Liver (tissue), 3 donors: ENCODE measurements around the gene TMEM200B.

ENCODE experiments used
- CTCF ChIP-seq: fragments of 150-350 bp; IDR thresholded peaks from 2 replicates; pipeline ENCODE4 v1.5.1; 2017; ENCODE audit warnings: improper control_type of control experiment, low read depth, low read length; ENCODE audit not compliant: missing input control
- FOXA1 ChIP-seq: IDR thresholded peaks from 2 replicates; pipeline ENCODE4 v1.6.1; 2016; ENCODE audit warnings: antibody characterized with exemption
- GABPA ChIP-seq, 2 donors: IDR thresholded peaks in 1 of 2; conservative IDR thresholded peaks in 1 of 2; 2 replicates each; pipeline ENCODE4 v1.6.1; 2016; ENCODE audit warnings: antibody characterized with exemption in 2 of 2, mild to moderate bottlenecking in 1 of 2, moderate library complexity in 1 of 2
- RAD21 ChIP-seq, 2 donors: IDR thresholded peaks; 2 replicates each; pipeline ENCODE4 v1.6.1; 2016; ENCODE audit warnings: antibody characterized with exemption in 2 of 2, mild to moderate bottlenecking in 2 of 2
- SP1 ChIP-seq: IDR thresholded peaks from 2 replicates; pipeline ENCODE4 v1.6.1; 2018; ENCODE audit warnings: antibody characterized with exemption, mild to moderate bottlenecking
- TAF1 ChIP-seq: conservative IDR thresholded peaks from 2 replicates; pipeline ENCODE4 v1.6.1; 2016; ENCODE audit warnings: antibody characterized with exemption, mild to moderate bottlenecking
- ZBTB33 ChIP-seq: IDR thresholded peaks from 2 replicates; pipeline ENCODE4 v1.6.1; 2016; ENCODE audit warnings: antibody characterized with exemption
- TF ChIP-seq, protein P1 (sequence below): IDR thresholded peaks from 2 replicates; pipeline ENCODE4 v1.6.1; 2016; ENCODE audit warnings: antibody characterized with exemption, mild to moderate bottlenecking
- TF ChIP-seq, protein P2 (sequence below): IDR thresholded peaks from 2 replicates; pipeline ENCODE4 v1.6.1; 2016; ENCODE audit warnings: antibody characterized with exemption
- donor health status: healthy.
- donor health status: healthy.

- TF ChIP-seq CTCF = no peak
- TF ChIP-seq, protein P1, sequence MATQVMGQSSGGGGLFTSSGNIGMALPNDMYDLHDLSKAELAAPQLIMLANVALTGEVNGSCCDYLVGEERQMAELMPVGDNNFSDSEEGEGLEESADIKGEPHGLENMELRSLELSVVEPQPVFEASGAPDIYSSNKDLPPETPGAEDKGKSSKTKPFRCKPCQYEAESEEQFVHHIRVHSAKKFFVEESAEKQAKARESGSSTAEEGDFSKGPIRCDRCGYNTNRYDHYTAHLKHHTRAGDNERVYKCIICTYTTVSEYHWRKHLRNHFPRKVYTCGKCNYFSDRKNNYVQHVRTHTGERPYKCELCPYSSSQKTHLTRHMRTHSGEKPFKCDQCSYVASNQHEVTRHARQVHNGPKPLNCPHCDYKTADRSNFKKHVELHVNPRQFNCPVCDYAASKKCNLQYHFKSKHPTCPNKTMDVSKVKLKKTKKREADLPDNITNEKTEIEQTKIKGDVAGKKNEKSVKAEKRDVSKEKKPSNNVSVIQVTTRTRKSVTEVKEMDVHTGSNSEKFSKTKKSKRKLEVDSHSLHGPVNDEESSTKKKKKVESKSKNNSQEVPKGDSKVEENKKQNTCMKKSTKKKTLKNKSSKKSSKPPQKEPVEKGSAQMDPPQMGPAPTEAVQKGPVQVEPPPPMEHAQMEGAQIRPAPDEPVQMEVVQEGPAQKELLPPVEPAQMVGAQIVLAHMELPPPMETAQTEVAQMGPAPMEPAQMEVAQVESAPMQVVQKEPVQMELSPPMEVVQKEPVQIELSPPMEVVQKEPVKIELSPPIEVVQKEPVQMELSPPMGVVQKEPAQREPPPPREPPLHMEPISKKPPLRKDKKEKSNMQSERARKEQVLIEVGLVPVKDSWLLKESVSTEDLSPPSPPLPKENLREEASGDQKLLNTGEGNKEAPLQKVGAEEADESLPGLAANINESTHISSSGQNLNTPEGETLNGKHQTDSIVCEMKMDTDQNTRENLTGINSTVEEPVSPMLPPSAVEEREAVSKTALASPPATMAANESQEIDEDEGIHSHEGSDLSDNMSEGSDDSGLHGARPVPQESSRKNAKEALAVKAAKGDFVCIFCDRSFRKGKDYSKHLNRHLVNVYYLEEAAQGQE = no peak
- TF ChIP-seq TAF1 = no peak
- no peak for TF ChIP-seq FOXA1
- TF ChIP-seq RAD21 (IDR thresholded peaks at IDR 0.05) = no peak
- TF ChIP-seq GABPA (IDR thresholded peaks at IDR 0.05 in 1 of 2, conservative IDR thresholded peaks at IDR 0.05 in 1 of 2) = no peak
- TF ChIP-seq SP1 = no peak
- TF ChIP-seq ZBTB33 = no peak
- TF ChIP-seq, protein P2, sequence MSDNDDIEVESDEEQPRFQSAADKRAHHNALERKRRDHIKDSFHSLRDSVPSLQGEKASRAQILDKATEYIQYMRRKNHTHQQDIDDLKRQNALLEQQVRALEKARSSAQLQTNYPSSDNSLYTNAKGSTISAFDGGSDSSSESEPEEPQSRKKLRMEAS = no peak
Observed at GRCh38 chr1:29156543-29157268, 33.0 kb upstream of the TMEM200B start.
